ENCODE data around the gene EPS8L2.
"Not testable (repeated sequence)": the region's sequence is repeated elsewhere in the genome, so short reads cannot be mapped to it uniquely, and the experiment has no call there.

The EPS8L2 gene

DNA sequence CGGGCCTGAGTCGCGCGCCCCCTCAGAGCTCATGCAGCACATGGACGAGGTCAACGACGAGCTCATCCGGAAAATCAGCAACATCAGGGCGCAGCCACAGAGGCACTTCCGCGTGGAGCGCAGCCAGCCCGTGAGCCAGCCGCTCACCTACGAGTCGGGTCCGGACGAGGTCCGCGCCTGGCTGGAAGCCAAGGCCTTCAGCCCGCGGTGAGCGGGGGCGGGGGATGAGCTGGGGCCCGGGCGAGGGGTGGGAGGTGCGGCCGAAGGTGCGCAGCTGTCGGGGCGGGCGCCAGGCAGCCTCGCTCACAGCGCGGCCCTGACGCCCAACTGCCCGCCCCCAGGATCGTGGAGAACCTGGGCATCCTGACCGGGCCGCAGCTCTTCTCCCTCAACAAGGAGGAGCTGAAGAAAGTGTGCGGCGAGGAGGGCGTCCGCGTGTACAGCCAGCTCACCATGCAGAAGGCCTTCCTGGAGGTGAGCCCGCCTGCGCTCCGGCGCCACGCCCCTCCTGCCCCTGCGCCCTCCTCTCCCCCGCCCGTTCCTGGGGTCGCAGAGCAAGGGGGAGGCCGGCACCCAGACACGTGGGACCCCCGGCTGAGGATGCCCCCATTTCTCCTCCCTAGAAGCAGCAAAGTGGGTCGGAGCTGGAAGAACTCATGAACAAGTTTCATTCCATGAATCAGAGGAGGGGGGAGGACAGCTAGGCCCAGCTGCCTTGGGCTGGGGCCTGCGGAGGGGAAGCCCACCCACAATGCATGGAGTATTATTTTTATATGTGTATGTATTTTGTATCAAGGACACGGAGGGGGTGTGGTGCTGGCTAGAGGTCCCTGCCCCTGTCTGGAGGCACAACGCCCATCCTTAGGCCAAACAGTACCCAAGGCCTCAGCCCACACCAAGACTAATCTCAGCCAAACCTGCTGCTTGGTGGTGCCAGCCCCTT, 20.5 kb downstream of the EPS8L2 start:
- DNase-seq = peak; percentile 34 to 68 (median 54)

DNA sequence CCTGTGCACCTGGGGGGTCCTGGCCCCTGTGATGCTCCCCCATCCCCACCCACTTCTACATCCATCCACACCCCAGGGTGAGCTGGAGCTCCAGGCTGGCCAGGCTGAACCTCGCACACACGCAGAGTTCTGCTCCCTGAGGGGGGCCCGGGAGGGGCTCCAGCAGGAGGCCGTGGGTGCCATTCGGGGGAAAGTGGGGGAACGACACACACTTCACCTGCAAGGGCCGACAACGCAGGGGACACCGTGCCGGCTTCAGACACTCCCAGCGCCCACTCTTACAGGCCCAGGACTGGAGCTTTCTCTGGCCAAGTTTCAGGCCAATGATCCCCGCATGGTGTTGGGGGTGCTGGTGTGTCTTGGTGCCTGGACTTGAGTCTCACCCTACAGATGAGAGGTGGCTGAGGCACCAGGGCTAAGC, 21.3 kb downstream of the EPS8L2 start:
- DNase-seq = no peak

GRCh38 chr11:727859-728748, 22.1 kb downstream of the EPS8L2 start:
- peak; percentile 82 to 93 (median 86) for DNase-seq

DNA sequence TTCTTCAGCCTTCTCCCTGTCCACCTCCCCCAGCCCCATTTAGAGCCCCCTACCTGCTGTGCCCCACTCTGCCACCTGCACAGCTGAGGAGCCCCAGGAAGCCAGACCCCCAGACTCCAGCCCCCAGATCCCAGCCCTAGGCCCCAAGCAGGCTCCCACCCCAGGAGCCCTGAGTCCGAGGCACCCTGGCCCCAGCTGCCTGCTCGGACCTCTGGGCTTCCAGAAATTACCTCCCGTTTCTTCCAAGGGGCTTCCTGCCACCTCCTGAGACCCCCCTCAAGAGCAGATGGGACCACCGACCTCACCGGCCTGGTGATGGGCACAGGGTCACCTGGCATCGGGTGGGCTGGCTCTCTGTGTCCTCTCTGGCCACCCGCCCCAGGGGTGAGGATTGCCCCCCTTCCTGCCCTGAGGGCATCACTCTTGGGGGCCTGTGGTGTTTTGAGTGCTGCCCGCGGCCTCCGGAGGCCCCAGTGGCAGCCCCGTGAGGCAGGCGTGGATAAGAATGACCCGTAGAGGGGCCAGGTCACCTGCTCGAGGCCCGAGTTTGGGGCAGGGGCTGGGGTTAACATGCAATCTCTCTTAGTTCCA, 23.0 kb downstream of the EPS8L2 start:
- no peak for DNase-seq

- no peak for DNase-seq
Measured at GRCh38 chr11:729492-730074, 23.6 kb downstream of the EPS8L2 start.

GRCh38 chr11:733072-733471, 27.0 kb downstream of the EPS8L2 start:
- no peak for DNase-seq

- DNase-seq = not testable (repeated sequence)
Measured at GRCh38 chr11:734541-734940, 28.5 kb downstream of the EPS8L2 start.

- DNase-seq = peak in 3 of 4 experiments; percentile 19 to 41 (median 36)
Measured at GRCh38 chr11:737366-737765, 31.3 kb downstream of the EPS8L2 start.

DNA sequence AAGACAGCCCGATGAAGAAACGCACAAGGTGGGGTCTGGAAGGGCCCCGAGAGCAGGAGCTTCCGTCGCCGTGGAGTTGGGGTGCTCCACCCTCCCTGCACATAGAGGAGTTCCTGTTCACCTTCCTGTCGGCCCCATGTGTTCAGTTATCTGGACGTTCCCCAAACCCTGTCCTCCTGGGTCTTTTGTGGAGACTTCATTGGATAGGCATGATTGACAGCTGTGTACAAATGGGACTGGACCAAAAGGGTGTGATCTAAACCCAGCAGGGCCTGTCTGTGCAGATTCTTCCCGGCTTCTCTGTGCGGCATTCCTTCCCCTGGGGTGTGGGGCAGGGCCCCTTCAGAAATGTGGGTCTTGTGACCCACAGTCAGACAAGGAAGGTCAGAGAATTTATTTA, 31.9 kb downstream of the EPS8L2 start:
- DNase-seq = peak in 1 of 4 experiments; percentile 18

GRCh38 chr11:742156-742546, 36.1 kb downstream of the EPS8L2 start:
- no peak for DNase-seq

DNA sequence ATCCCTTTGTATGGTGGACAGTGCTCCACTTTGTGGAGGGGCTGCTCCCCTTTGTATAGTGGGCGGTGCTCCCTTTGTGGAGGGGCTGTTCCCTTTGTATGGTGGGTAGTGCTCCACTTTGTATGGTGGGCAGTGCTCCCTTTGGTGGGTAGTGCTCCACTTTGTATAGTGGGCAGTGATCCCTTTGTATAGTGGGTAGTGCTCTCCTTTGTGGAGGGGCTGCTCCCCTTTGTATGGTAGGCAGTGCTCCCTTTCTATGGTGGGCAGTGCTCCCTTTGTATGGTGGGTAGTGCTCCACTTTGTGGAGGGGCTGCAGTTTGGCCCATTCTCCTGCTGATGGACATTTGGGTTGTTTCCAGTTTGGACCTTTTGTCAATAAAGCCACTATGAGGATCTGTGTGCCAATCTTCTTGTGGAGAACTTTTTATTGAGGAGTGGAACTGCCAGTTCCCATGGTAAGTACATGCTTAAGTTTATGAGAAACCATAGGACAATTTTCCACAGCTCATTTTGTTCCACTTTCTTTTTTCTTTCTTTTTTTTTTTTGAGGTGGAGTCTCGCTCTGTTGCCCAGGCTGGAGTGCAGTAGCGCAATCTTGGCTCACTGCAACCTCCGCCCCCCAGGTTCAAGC, 36.7 kb downstream of the EPS8L2 start:
- no peak for DNase-seq

DNA sequence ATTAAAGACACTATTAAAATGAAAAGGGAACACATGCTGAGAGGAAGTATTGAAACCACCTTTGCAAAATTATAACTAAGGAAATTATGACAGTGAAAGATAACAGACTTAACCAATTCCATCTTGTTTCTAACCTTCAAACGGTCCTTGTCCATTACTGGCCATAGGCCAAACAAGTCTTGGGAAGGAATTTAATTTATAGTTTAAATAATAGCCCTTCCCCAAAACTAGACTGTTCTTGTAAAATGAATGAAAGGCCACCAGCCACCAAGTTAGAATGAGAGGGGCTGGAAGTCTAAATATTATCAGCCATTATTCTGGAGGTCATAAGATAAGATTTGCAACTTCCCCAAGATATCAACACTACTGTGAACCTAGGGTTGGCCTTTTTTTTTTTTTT, 39.4 kb downstream of the EPS8L2 start:
- DNase-seq = no peak

DNA sequence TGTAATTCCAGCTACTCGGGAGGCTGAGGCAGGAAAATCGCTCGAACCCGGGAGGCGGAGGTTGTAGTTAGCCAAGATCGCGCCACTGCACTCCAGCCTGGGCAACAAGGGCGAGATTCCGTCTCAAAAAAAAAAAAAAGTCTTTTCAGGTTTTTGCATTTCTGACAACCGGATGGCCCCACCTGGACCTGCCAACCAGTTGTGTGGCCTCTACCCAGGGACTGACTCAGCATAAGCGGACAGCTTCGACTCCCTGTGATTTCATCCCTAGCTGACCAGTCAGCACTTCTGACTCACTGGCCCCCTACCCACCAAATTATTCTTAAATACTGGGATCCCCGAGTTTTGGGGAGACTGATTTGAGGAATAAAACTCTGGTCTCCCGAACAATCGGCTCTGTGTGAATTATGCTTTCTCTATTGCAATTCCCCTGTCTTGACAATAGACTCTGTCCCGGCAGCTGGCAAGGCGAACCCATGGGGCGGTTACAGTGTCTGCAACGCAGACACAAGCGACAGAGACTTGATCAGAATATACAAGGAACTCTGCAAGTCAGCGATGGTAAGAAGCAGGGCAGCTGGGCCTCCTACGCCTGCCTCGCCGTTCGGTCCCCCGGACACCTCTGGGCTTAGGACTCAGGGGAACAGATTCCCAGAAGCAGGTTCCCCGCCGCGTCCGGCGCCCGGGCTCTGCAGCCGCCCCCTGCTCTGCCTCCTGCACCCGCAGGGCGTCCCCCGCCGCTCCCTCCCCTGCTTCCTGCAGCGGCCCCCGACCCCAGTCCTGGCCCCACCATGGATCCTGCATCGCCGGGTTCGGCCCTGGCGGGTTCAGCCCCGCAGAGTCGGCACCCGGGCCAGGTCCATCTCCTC, 40.5 kb downstream of the EPS8L2 start:
- DNase-seq = peak; percentile 46 to 68 (median 51)

DNA sequence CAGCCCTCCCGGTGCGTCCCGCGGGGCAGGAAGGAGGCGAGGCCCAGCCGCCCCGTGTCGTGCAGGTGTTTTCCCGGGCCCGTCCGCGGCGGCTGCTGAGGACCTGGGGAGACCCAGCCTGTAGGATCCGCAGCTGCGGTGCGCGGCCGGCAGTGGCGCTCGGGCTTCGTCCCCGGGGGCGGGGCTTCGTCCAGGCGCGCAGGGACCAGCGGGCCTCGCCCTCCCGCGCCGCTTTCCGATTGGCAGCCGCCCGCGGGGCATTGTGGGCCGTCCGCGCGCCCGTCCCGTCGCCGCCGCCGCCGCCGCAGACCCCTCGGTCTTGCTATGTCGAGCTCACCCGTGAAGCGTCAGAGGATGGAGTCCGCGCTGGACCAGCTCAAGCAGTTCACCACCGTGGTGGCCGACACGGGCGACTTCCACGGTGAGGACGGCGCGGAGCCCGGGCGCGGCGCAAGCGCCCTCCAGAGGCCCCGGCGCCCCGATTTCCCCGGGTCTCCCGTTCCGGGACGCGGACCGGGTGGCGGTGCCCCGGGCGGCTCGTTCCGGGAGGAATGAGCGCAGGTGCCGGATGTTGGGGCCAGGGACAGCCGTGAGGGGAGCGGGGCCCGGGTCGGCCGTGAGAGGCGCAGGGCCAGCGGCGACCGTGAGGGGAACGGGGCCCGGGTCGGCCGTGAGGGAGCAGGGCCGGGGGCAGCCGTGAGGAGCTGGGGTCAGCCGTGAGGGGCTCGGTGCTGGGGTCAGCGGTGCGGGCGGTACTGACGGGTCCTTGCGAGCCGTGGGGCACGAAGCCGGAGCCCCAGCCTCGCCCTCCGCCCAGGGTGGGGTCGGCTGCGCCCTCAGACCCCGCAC, 41.4 kb downstream of the EPS8L2 start, which contains the start of gene TALDO1:
TALDO1 (plus strand) TSS at position 307 of the 849 bp plus-strand sequence; CDS start at position 325, 18 bp downstream.
- peak; percentile 92 to 98 (median 96) for DNase-seq

DNA sequence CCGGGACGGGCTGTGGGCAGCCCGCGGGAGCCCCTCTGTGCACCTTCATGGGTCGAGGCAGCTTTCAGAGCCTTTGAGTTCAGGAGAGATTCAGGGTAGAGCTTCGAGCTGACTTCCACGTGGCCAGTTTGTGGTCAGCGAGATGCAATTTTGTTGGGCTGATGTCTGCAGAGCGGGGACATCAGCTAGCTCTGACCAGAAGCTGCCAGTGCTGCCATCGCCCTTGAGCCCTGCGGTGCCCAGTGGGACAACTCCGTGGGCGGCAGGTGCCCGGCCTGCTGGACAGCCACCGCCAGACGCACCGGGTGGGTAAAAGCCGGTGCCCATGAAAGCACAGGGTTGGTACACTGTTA, 42.0 kb downstream of the EPS8L2 start:
- peak; percentile 46 to 70 (median 60) for DNase-seq

DNA sequence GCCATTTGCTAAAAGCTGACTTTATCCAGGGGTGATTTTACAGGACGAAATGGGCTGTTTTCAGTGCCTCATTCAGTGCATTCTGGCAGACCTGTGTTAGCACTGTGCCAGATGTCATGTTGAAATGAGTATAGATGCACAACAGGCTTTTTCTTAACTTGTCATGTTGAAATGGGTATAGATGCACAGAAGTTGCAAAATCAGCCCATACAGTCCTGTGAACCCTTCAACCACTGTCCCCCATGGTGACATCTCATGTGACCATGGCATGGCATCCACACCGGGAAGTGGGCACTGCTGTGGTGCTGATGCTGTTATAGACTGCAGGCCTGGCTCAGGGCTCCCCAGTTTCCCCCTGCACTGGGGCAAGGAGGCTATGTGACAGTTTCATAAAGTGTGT, 43.7 kb downstream of the EPS8L2 start:
- peak; percentile 58 to 85 (median 82) for DNase-seq

GRCh38 chr11:760236-760635, 54.2 kb downstream of the EPS8L2 start:
- DNase-seq = no peak

- no peak for DNase-seq
Measured at GRCh38 chr11:761526-762108, 55.6 kb downstream of the EPS8L2 start.

- DNase-seq = peak; percentile 61 to 82 (median 76)
Measured at GRCh38 chr11:762421-763072, 56.5 kb downstream of the EPS8L2 start.
